DOHH2 (cell line): Measurements from ENCODE around the gene GRIK2.

ENCODE experiments used
- EZH2phosphoT487 ChIP-seq: fragments of 200-600 bp; sonication (generic); IDR thresholded peaks from 2 replicates; pipeline ENCODE4 v1.6.1; 2017; ENCODE audit warnings: borderline replicate concordance, mild to moderate bottlenecking, antibody characterized with exemption, low read length, moderate library complexity, mixed read lengths
- TF ChIP-seq, protein P1 (sequence below): fragments of 200-600 bp; sonication (generic); IDR thresholded peaks from one replicate; pipeline ENCODE4 v1.5.1; 2014; ENCODE audit warnings: antibody characterized with exemption, mild to moderate bottlenecking, low read depth, low read length; ENCODE audit not compliant: poor library complexity, severe bottlenecking

DNA sequence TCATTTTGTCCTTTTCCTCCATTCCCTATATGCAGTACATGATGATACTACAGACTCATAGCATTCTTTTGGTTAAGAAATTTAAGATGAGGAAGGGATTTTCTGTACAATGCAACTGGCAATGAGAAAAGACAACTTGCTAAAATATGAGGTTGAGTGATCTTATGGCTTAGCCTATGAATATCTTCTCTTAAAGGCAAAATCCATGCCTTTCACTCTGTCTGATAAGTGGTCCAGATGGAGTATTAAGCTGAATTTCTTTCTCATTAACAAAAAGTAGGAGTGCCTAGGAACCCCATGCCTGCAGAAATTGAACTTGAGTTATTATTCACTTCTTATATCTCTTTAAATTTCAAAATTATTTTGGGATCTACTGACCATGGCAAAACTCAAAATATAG lies 135.3 kb downstream of the GRIK2 start:
- TF ChIP-seq, protein P1, sequence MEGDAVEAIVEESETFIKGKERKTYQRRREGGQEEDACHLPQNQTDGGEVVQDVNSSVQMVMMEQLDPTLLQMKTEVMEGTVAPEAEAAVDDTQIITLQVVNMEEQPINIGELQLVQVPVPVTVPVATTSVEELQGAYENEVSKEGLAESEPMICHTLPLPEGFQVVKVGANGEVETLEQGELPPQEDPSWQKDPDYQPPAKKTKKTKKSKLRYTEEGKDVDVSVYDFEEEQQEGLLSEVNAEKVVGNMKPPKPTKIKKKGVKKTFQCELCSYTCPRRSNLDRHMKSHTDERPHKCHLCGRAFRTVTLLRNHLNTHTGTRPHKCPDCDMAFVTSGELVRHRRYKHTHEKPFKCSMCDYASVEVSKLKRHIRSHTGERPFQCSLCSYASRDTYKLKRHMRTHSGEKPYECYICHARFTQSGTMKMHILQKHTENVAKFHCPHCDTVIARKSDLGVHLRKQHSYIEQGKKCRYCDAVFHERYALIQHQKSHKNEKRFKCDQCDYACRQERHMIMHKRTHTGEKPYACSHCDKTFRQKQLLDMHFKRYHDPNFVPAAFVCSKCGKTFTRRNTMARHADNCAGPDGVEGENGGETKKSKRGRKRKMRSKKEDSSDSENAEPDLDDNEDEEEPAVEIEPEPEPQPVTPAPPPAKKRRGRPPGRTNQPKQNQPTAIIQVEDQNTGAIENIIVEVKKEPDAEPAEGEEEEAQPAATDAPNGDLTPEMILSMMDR = no peak
- TF ChIP-seq EZH2phosphoT487 = no peak
